ENCODE measurements around the gene RIMBP2.
"Not testable (repeated sequence)": the region's sequence is repeated elsewhere in the genome, so short reads cannot be mapped to it uniquely, and the experiment has no call there.

RIMBP2 gene, protein sequence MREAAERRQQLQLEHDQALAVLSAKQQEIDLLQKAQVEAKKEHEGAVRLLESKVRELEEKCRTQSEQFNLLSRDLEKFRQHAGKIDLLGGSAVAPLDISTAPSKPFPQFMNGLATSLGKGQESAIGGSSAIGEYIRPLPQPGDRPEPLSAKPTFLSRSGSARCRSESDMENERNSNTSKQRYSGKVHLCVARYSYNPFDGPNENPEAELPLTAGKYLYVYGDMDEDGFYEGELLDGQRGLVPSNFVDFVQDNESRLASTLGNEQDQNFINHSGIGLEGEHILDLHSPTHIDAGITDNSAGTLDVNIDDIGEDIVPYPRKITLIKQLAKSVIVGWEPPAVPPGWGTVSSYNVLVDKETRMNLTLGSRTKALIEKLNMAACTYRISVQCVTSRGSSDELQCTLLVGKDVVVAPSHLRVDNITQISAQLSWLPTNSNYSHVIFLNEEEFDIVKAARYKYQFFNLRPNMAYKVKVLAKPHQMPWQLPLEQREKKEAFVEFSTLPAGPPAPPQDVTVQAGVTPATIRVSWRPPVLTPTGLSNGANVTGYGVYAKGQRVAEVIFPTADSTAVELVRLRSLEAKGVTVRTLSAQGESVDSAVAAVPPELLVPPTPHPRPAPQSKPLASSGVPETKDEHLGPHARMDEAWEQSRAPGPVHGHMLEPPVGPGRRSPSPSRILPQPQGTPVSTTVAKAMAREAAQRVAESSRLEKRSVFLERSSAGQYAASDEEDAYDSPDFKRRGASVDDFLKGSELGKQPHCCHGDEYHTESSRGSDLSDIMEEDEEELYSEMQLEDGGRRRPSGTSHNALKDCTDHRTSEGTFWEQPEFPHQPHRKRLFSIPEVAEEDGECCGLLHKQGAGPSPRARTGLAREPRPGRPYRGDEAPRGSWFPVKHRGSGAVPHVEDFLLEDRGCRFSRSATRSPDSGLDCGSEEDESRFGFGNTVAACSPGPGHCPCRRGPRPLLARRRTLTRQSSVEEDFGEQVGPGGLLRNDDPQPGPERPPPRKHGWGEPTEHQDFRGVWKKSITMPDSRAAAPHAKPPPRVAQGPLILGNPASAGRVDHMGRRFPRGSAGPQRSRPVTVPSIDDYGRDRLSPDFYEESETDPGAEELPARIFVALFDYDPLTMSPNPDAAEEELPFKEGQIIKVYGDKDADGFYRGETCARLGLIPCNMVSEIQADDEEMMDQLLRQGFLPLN (N-terminal part only)

DNA sequence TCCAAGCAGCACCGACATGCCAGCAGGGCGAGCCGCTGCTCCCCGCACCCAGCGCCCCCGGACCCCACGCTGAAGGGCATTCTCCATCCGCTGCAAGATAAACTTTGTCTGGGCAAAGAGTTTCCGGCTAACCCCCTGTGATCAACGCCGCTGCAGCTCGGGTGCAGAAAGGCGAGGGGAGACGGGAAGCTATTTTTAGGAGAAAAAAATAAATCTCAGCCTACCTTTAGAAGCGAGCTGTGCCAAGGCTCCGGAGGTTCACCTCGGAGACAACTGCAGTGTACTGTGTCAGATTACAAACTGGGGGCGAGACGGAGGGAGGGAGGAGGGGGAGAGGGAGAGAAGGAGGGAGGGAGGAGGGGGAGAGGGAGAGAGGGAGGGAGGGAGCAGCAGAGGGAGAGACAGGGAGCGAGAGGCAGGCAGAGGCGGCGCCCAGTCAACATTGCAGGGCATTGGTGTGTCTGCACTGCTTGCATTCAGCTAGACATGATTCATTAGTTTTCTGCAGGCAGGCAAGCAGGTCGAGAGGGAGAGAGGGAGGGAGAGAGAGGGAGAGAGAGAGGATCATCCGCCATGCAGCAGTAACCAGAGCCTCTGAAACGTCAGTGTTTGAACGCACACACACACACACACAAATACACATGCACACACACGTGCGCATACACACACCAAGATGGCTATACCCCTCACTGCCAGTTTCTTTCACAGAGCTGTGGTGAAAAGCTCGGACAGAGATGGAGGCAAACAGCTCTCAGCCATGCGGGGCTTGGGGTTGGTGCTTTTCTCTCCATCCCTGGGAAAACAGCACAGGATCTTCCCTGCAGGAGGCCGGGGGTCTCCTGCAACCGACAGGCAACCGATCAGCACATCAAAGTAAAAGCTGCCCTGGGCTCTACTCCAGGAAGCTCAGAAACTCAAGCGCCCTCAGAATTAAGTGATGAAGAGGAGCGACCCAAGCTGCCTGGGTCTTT lies at the start of gene RIMBP2:
Gene RIMBP2 (minus strand): TSS at position 302 of the 971 bp plus-strand sequence. CDS start 237,286 bp downstream, outside the sequence.
- no peak for DNase-seq

DNA sequence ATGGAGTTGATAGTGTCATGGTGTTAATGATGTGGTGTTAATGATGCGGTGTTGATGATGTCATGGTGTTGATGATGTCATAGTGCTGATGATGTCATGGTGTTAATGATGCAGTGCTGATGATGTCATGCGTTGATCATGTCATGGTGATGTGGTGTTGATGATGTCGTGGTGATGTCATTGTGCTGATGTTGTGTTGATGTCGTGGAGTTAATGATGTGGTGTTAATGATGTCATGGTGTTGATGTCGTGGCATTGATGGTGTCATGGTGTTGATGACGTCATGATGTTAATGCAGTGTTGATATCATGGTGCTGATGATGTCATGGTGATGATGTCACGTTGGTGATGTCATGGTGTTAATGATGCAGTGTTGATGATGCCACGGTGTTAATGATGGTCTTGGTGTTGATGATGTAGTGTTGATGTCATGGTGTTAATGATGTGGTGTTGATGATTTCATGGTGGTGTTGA lies 49.1 kb upstream of the RIMBP2 start:
- no peak for DNase-seq

DNA sequence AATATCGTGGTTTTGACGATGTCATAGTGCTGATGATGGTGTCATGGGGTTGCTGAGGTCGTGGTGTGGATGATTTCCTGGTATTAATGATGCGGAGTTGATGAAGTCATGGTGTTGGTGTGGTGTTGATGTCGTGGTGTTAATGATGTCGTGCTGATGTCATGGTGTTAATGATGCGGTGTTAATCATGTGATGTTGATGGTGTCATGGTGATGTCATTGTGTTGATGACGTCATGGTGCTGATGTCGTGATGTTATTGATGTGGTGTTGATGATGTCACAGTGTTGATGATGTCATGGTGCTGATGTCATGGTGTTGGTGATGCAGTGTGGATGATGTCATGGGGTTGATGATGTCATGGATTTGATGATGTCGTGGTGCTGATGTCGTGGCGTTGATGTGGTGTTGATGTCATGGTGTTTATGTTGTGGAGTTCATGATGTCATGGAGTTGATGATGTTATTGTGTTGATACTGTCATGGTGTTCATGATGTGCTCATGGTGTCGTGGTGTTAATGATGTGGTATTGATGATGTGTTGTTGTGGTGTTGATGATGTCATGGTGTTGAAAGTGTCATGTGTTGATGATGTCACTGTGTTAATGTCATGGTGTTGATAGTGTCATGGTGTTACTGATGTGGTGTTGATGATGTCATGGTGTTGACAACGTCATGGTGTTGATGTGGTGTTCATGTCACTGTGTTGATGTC lies 48.5 kb upstream of the RIMBP2 start:
- no peak for DNase-seq

DNA sequence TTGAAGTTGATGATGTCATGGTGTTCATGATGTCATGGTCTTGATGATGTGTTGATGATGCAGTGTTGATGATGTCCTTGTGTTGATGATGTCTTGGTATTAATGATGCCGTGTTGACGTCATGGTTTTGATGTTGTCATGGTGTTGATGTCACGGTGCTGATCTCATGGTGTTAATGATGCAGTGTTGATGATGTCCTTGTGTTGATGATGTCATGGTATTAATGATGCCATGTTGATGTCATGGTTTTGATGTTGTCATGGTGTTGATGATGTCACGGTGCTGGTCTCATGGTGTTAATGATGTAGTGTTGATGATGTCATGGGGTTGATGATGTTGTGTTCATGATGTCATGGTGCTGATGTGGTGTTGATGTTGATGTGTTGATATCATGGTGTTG lies 48.0 kb upstream of the RIMBP2 start:
- peak; percentile 1 for DNase-seq

DNA sequence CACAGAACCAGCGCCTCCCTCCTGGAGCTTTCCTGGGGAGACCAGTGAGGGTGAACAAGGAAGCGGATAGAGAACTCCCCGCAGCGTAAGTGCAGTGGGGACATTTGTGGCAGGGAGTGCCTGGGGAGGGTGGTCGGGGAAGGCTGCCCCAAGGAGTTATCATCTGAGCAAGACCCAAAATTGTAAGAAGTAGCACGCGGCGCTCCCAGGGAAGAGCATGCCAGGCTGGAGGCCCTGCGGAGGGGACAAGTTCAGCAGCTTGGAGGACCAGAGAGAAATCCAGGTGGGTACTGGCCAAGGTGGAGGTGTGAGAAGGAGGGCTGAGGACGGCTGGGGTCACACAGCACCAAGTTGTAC lies 46.2 kb upstream of the RIMBP2 start:
- DNase-seq, result no peak

DNA sequence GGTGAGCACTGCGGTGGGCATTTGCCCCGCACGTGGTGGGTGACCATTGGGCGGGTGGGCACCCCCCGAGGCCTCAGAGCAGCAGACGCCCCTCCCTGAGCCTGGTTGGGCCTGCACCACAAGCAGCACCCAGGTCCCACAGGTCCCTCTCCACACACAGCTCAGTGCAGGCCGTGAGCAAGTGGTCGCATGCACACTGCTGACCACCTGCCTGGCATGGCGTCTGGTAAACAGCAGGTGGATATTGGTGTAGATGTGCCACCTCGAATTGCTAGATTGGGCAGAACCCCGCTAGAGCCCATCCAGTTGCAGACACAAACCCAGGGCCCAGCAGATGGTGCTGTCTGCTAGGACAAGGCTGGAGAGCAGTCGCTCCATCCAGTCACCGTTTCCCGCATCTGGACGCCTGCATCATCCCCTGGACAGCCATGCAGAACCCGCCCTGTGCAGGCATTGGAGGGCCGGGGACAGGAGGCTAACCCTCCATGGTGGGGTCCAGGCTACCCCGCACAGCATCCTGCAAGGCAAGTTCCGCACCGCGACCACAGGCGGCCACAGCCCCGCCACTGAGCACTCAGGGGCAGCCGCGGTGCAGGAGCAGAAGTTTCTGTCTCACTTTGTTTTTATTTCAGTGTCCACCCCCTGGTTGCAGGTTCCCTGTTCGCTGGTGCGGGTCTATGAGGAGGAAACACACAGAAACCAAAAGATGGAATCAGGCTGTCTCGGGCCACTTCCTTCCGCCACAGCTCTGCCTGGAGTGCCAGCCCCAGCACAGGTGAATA lies 45.6 kb upstream of the RIMBP2 start:
- no peak for DNase-seq

DNA sequence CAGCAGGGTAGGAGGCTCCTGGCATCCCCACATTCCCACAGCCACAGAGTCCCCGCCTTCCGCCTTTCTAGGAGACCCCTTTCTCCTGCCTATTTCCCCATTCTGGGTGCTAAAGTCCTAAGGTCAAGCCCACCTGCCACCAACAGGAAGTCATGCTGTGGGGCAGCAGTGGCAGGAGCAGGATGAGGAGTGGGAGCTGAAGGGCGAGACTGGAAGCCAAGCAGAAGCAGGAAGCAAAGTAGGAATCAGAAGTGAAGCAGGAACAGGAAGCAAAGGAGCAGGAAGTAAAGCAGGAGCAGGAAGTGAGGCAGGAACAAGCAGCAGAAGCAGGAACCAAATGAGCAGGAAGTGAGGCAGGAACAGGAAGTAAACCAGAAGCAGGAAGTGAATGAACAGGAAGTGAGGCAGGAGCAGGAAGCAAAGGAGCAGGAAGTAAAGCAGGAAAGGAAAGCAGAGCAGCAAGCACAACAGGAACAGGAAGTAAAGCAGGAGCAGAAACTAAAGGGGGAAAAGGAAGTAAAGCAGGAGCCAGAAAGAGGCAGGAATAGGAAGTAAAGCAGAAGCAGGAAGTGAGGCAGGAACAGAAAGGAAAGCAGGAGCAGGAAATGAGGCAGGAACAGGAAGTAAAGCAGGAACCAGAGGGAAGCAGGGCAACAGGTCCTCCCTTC lies 38.3 kb upstream of the RIMBP2 start:
- DNase-seq, result no peak

DNA sequence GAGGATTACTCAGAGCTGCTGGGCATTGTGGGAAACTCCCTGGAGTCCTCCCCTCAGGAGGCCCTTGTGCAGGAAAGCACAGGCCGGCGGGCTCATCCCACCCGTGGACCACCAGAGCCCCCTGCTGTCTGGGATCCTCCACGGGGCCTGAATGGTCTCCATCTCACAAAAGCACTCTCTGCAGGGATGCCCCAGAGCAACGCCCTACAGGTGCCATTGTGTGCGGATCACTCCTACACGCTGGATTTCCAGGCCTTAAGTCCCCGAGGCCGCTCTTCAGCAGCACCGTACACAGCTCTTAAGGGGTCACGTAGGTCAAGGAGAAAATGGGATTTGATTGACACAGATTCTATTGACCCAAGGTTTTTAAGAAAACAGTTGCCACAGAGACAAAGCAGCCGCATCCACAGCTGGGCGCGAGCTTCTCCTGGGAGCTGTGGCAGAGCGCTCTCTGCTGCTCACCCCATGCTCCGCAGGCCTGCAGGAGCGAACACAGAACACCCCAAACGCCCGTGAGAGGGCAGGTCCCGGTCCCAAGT lies 36.7 kb upstream of the RIMBP2 start:
- DNase-seq, result no peak

DNA sequence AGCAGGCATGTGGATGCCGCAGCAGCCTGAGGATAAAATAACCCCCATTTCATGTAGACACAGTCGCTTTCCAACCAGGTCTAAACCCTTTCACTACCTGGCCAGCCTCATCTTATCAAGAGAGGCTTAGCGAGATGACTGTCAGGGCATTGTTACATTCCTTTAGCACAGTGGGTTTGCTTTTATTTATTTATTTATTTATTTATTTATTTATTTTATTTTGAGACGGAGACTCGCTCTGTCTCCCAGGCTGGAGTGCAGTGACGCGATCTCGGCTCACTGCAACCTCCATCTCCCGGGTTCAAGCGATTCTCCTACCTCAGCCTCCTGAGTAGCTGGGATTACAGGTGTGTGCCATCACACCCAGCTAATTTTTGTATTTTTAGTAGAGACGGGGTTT lies 35.9 kb upstream of the RIMBP2 start:
- DNase-seq, result not testable (repeated sequence)

DNA sequence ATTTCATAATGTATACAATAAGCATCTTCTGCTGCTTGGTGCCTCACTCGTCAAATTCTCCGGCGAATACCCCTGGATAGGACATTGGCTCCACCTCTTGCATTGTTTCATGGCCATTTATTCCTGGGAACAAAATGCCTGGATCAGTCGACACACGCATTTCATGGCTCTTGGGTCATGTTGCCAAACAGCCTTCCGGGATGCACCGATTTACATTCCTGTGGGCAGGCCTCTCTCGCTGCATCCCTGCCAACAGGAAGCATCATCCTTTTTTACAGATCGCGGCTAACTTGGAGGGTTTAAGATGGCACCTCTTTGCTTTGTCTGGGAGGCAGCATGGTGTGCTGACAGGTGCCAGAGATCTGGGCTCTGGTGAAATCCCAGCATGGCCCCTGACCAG lies 32.7 kb upstream of the RIMBP2 start:
- no peak for DNase-seq

DNA sequence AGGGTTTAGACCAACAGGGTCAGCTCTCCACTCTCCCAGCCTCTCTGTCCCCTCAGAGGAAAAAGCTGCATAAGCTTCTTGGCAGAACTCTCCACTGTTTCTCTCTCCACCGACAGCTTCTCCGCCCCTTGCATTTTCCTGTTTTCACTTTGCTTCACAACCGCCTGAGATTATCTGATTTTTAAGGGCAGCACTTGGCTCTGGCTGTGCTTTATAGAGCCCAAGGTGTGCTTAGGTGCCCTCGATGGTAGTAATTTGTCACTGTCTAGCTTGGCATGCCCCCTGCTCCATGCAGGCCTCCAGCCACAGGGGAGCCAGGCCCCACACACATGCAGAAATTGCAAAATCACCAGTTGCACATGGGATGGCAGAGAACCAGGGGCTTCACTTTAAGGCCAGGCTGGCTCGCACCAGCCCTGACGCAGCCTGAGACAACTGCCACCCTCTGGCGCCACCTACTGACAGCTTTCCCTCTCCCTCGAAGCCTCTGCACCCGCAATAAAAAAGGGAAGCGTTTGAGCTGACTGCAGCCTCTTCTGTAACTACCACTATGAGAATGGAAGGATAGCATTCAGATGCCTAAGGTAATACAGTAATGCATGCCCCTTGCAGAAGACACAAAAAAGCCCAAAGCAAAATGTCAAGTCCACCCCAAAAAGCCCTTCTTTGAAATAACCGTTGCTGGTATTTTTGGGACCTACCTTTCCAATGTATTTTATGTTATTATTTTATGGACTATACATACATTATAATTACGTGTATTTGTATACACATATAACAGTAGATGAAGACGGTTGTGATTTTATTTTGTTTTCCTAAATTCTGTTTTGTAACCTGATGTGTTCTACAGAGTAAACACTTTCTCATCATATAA lies 32.0 kb upstream of the RIMBP2 start:
- DNase-seq, result peak; percentile 75

DNA sequence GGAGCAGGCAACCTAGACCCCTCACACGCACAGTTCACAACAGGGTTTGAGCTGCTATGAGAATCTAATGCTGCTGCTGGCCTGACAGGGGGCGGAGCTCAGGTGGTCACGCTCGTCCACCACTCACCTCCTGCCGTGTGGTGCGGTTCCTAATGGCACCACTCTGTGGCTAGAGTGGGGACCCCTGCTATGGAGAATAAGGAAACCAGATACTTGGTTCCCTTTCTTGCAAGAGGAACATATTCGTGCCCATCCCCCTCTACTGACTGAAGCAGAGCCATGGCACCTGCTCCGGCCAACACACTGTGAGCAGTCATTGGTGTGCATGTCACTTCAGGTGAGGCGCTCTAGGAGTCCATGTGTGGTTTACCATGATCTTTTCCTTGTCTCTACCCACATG lies 30.4 kb upstream of the RIMBP2 start:
- no peak for DNase-seq

DNA sequence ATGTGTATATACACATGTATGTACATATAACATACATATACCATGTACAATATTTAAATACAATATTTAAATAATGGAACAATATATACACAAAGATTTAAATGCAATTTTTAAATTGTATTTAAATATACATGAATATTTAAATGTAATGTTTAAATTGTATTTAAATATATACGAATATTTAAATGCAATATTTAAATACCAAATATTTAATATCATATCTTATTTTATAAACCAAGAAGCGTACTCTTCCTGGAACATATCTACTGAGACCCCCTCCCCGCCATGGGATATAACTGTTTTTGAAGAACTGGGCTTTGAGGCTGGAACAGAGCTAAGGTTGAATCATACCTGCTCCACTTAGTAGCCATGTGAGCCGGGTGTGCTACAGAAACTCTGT lies 29.8 kb upstream of the RIMBP2 start:
- DNase-seq, result no peak

DNA sequence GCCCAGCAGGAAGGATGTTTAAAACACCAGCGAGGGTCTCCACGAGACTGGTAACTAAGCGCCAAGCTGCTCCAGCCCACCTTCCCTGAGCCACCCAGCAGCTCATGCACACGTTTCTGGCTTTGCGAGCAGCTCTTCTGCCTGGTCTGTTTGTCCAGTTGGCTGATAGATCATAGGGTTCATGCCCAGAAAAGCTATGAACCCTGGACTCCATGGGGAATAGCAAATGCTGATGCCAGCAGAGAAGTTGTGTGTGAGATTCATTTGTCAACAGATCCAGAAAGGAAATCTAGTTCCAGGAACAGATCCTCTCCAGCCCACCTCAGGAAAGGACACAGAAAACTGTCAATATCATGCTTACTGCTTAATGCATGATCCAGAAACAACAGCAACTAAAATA lies 28.2 kb upstream of the RIMBP2 start:
- DNase-seq, result no peak

DNA sequence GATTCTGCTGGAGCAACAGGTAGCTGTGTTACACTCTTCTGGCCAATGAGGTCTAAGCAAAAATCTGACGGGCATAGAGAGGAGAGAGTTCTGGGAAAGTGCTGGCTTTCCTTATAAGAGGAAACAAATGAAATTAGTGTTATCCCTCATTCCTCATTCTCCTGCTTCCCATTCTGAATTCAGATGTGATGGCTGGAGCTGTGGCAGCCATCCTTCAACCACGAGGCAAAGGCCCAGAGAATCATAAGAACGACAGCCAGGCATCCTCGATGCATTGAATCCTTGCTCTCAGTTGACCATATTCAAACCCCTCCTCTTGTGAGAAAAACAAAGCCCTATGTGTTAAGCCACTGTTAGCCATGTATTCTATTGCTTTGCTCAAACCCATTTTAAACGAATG lies 27.5 kb upstream of the RIMBP2 start:
- no peak for DNase-seq

DNA sequence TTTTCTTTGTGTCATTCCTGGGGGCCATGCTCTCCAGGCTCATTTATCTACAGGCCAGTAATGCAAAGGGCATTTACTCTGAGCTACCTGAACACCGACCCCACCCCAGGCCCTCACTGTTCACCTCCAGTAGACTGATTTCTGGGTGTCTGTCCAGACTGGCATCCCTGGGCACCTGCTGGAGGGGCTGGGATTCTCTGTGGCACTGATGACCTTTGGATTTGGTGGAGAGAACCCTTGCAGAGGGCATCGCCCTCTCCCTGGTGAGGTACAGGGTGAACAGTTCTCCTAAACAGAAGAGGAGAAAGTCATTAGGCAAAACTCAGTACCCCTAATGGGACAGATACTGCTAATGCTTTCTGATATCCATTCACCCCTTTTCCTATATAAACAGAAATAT lies 27.1 kb upstream of the RIMBP2 start:
- DNase-seq, result no peak

DNA sequence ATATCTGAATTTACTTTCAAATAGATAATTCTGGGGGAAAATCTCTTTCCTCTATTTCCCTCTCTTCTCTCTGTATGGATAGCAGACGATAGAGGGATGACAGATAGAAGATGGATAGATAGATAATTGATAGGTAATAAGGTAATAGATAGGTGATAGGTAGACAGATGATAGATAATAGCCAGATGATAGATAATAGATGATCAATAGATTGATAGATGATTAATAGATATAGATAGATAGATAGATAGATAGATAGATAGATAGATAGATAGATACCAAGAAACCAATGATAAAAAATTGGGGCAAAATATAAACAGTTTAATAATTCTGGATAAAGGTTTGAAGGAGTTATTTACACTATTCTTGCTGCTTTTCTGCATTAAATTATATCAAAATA lies 26.6 kb upstream of the RIMBP2 start:
- DNase-seq, result no peak

DNA sequence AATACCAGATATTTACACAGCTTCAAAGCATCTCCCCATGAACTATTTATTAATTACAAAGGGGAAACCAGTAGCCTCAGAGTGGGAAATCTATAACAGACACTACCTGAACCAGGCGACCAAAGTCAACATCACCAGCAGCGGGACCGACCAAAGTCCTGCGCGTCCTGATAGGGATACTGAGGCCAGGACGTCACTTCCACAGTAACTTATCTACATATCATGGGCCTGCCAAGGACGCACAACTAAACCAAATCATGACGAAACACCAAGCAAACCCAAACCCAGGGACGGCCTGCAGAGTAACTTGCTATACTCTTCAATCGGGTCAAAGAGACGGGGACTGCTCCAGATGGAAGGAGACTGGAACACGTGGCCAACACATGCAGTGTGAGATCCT lies 26.0 kb upstream of the RIMBP2 start:
- no peak for DNase-seq

DNA sequence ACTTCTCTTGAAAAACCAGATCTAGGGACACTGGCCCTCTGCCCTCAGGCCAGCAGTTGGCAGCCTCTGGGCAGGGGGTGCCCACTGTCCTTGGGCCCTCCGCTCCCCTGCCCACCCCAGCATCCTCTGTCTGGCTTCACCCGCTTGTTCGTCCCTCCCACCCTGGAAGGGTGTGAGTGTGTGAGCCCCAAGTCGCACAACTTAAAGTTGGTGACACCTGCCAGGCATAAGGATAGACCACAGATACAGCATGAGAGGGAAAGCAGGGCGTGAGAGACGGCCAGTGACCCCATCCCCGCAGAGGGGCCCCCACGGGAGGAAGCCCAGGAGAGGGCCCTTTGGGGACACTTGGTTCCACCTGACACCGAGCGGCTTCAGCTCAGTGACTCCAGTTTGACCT lies 23.5 kb upstream of the RIMBP2 start:
- no peak for DNase-seq
